ENCODE measurements around the gene ST6GAL1.
"Not testable (repeated sequence)": the region's sequence is repeated elsewhere in the genome, so short reads cannot be mapped to it uniquely, and the experiment has no call there.

ST6GAL1 gene

DNA sequence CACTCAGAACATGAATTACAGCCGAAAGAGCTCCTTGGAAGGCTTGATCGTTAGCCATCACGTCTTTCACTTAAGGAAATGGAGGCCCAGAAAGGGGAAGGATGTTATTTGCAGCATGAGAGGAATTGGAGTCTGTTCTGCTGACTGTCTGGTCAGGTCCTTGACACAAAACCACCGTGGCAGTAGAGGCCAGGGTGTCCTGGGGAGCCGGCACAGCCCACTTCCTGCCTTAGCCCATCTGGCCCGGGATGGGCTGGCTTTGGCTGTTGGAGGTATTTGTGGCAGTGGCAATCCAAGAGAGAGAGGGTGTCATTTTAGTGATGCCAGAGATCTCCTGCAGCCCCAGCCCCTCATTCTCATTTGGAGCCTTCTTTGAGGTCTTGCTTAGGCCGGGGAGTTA, 37.4 kb downstream of the ST6GAL1 start:
- Histone ChIP-seq H3K27ac (no peak overlapping the region), H3K27me3 (replicated peaks) (no peaks in the 10 kb centered on the region), H3K36me3 (replicated peaks) (no peaks in the 10 kb centered on the region), H3K4me3 (ENCODE audit: low read depth, low read length) (no peak overlapping the region)
- DNase-seq = peak; percentile 24
- in situ Hi-C loops (cut with HindIII; ENCODE audit: low pct_ligation_motif_present, low sequenced_read_pairs) = no loop called here
- TF ChIP-seq, protein P1, sequence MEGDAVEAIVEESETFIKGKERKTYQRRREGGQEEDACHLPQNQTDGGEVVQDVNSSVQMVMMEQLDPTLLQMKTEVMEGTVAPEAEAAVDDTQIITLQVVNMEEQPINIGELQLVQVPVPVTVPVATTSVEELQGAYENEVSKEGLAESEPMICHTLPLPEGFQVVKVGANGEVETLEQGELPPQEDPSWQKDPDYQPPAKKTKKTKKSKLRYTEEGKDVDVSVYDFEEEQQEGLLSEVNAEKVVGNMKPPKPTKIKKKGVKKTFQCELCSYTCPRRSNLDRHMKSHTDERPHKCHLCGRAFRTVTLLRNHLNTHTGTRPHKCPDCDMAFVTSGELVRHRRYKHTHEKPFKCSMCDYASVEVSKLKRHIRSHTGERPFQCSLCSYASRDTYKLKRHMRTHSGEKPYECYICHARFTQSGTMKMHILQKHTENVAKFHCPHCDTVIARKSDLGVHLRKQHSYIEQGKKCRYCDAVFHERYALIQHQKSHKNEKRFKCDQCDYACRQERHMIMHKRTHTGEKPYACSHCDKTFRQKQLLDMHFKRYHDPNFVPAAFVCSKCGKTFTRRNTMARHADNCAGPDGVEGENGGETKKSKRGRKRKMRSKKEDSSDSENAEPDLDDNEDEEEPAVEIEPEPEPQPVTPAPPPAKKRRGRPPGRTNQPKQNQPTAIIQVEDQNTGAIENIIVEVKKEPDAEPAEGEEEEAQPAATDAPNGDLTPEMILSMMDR (IDR thresholded peaks at IDR 0.05; ENCODE audit: low read depth, low read length, missing control alignments) = no peak

GRCh38 chr3:186969607-186970006, 39.3 kb downstream of the ST6GAL1 start:
- DNase-seq = no peak
- Histone ChIP-seq H3K27me3 (replicated peaks) (no peaks in the 10 kb centered on the region), H3K27ac (no peak overlapping the region), H3K36me3 (replicated peaks) (no peaks in the 10 kb centered on the region), H3K4me3 (ENCODE audit: low read depth, low read length) (no peak overlapping the region)
- in situ Hi-C loops (cut with HindIII; ENCODE audit: low pct_ligation_motif_present, low sequenced_read_pairs) = no loop called here
- TF ChIP-seq, protein P1 (IDR thresholded peaks at IDR 0.05; ENCODE audit: low read depth, low read length, missing control alignments) = no peak

DNA sequence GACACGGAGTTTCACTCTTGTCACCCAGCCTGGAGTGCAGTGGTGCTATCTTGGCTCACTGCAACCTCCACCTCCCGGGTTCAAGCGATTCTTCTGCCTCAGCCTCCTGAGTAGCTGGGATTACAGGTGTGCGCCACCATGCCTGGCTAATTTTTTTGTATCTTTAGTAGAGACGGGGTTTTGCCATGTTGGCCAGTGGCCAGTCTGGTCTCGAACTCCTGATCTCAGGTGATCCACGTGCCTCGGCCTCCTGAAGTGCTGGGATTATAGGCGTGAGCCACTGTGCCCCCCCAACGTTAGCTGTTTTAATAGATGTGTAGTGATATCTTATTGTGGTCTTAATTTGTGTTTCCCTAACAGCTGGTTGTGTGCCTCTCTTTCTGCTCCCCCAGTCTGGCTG, 40.8 kb downstream of the ST6GAL1 start:
- H3K4me3 ChIP-seq (ENCODE audit: low read depth, low read length); DNase-seq; H3K27ac ChIP-seq; H3K36me3 ChIP-seq (replicated peaks); in situ Hi-C loops (cut with HindIII; ENCODE audit: low pct_ligation_motif_present, low sequenced_read_pairs); H3K27me3 ChIP-seq (replicated peaks): not testable (repeated sequence)

GRCh38 chr3:186971578-186971977, 41.3 kb downstream of the ST6GAL1 start:
- no peak for DNase-seq
- H3K27ac ChIP-seq = no peak overlapping the region
- in situ Hi-C loops (cut with HindIII; ENCODE audit: low pct_ligation_motif_present, low sequenced_read_pairs) = no loop called here
- TF ChIP-seq, protein P1 (IDR thresholded peaks at IDR 0.05; ENCODE audit: low read depth, low read length, missing control alignments) = no peak
- H3K27me3 ChIP-seq (replicated peaks) = no peaks in the 10 kb centered on the region
- no peaks in the 10 kb centered on the region for H3K36me3 ChIP-seq (replicated peaks)
- H3K4me3 ChIP-seq (ENCODE audit: low read depth, low read length) = no peak overlapping the region

GRCh38 chr3:186973702-186974101, 43.4 kb downstream of the ST6GAL1 start:
- TF ChIP-seq, protein P1 (IDR thresholded peaks at IDR 0.05; ENCODE audit: low read depth, low read length, missing control alignments) = no peak
- in situ Hi-C loops (cut with HindIII; ENCODE audit: low pct_ligation_motif_present, low sequenced_read_pairs) = no loop called here

DNA sequence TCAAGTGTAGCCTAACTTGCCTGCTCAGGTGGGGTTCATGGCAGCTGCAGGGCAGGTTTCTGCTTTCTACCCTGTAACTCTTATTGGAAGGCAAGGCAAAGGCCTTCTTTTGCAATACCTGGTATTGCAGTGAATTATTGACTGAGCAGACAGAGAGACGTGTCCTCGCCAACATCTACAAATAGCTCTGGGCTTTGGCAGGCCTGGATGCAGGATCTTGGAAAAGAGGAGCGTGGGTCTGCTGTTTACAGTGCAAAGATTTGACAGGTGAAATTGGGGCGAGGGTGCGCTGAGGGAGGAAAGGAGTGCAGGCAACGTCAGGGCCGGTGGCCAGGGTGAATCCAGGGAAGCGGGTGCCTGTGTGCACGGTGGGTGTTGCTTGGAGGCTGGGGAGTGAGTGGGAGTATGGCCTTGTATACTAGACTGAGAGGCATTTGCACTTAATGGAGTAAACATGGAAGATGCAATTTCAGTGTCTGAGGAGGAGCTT, 44.5 kb downstream of the ST6GAL1 start:
- Histone ChIP-seq H3K36me3 (replicated peaks) (no peaks in the 10 kb centered on the region), H3K27me3 (replicated peaks) (no peaks in the 10 kb centered on the region), H3K27ac (no peak overlapping the region), H3K4me3 (ENCODE audit: low read depth, low read length) (no peak overlapping the region)
- DNase-seq = no peak
- in situ Hi-C loops (cut with HindIII; ENCODE audit: low pct_ligation_motif_present, low sequenced_read_pairs) = no loop called here
- TF ChIP-seq, protein P1 (IDR thresholded peaks at IDR 0.05; ENCODE audit: low read depth, low read length, missing control alignments) = no peak

More at GRCh38 chr3:186973702-186974101, 43.4 kb downstream of the ST6GAL1 start:
- no peak for DNase-seq
- no peak overlapping the region for H3K4me3 ChIP-seq (ENCODE audit: low read depth, low read length)
- H3K36me3 ChIP-seq (replicated peaks) = no peaks in the 10 kb centered on the region
- no peak overlapping the region for H3K27ac ChIP-seq
- H3K27me3 ChIP-seq (replicated peaks) = no peaks in the 10 kb centered on the region
